Measurements from ENCODE around the gene HBG1.

HBG1 gene

GRCh38 chr11:5224538-5225479 is 24.8 kb downstream of the HBG1 start:
- no peak for DNase-seq

DNA sequence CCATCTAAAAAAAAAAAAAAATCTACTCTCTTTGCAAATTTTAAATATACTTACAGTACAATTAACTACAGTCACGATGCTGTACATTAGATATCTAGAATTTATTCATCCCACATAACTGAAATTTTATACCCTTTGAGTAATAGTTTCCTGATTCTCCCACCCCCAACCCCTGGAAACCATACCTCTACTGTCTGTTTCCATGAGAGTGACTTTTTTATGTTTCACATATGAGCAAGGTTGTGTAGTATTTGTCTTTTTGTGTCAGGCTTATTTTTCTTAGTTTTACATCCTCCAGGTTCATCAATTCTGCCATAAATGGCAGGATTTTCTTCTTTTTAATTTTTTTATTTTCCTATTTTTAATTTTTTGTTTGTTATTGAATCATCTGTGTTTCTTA is 26.0 kb downstream of the HBG1 start:
- DNase-seq: no peak

GRCh38 chr11:5223146-5223545 is 26.5 kb downstream of the HBG1 start:
- no peak for DNase-seq

- no peak for DNase-seq
These were observed 39.2 kb downstream of the HBG1 start for GRCh38 chr11:5210376-5210885.

DNA sequence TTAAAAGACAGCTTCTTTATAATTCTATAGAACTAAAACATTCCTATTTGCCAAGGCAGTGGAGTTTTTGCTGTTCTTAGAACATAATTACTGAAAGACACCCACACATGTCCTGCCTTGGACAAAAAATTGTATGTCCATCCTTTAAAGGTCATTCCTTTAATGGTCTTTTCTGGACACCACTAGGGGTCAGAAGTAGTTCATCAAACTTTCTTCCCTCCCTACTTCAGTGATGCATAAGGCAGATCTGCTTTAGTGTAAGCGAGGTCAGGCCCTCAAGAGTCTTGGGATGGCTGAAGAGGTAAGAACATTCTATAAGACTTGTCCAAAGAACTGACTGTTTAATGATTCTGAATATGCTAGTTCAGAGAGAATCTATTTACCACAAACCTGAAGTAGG is 44.9 kb downstream of the HBG1 start:
- DNase-seq: peak in 1 of 5 donors; percentile 4

GRCh38 chr11:5203366-5203765 is 46.3 kb downstream of the HBG1 start:
- no peak for DNase-seq

GRCh38 chr11:5200582-5200981 is 49.1 kb downstream of the HBG1 start, which contains the start of gene OR51V1:
Gene OR51V1, minus strand, starts transcription at chr11:5200682. Its CDS starts 0 bp downstream, at chr11:5200682.
- no peak for DNase-seq

DNA sequence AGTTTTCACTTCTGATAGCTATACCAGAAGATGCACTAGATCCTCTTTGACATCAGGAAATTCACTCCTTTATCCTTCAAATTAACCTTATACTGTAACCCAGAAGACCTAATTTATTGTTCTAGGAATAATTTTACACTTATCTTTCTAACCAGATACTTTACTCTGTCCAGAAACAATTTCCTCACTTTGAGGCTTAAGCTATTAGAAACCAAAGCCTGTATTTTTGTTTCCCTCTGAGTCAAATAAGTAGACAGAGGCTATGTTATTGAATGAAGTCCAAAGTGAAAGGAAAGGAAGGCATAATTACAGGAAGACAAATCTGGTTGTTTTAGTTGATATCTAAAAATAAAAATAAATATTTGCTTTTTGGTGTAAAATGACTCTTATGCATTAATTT is 51.4 kb downstream of the HBG1 start:
- no peak for DNase-seq

All from T-helper 1 cell (primary cell).